Measurements from ENCODE around the gene ZNF48.
A peak's percentile ranks its signal among the peaks of the same experiment; 100 is the strongest.

Gene ZNF48

DNA sequence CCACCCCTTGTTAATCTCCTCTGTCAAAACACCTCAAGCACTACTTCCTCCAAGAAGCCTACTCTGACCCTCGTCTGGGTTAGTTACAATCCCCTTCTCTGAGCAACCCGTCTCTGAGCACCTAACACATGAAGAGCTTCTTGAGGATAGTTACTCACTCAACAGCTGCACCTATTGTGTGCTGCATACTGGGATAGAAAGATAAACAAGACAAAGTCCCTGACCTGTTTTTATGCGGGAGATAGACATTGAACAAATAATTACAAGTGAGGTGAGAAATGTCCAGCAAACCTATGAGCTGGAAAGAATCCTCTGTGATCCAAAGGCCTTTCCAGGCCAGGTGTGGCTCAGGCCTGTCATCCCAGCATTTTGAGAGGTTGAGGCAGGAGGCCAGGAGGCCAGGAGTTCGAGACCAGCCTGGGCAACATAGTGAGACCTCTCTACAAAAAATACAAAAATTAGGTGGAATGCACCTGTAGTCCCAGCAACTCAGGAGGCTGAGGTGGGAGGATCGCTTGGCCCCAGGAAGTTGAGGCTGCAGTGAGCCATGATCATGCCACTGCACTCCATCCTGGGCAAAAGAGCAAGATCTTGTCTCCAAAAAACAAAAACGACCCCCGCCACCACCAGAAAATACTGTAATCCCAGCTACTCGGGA lies 6.7 kb downstream of the ZNF48 start:
- Histone ChIP-seq H3K4ac (ENCODE audit: low read length) (no peak overlapping the region), H2AK5ac (ENCODE audit: low read depth, low read length) (no peak overlapping the region), H2BK120ac (ENCODE audit: low read depth, low read length) (no peak overlapping the region), H4K8ac (ENCODE audit: low read depth, low read length) (no peak overlapping the region), H3K27me3 (ENCODE audit: control insufficient read depth in 3 of 3, insufficient read depth in 3 of 3, low read depth in 1 of 3, low read length in 3 of 3) (peaks cover 0 to 2% (median 0%) of the 10 kb centered on the region in 3 experiments), H2BK12ac (ENCODE audit: low read length) (no peak overlapping the region), H3K4me3 (ENCODE audit: low read length in 2 of 2) (no peak overlapping the region), H3K9ac (ENCODE audit: low read depth, low read length, poor library complexity) (peak overlapping the region; percentile 32), H3K14ac (ENCODE audit: low read length) (no peak overlapping the region), H3K9me3 (replicated peaks in 1 of 2; ENCODE audit: control insufficient read depth in 2 of 2, insufficient read depth in 1 of 2, low read depth in 1 of 2, low read length in 2 of 2) (no peaks in the 10 kb centered on the region), H3K4me2 (ENCODE audit: insufficient read depth, low read length, poor library complexity, severe bottlenecking) (no peak overlapping the region), H3K79me1 (ENCODE audit: low read depth, low read length) (peaks cover 8% of the 10 kb centered on the region), H2BK15ac (ENCODE audit: low read length) (no peak overlapping the region), H3K18ac (ENCODE audit: low read length) (no peak overlapping the region), H3K23ac (ENCODE audit: low read depth, low read length, poor library complexity) (no peak overlapping the region), H2AFZ (ENCODE audit: low read length) (no peak overlapping the region), H2BK5ac (ENCODE audit: low read length) (no peak overlapping the region), H3K27ac (replicated peaks; ENCODE audit: low read length) (peak overlapping the region; percentile 27), H3K4me1 (ENCODE audit: control insufficient read depth in 2 of 2, insufficient read depth in 1 of 2, low read depth in 1 of 2, low read length in 2 of 2) (peaks cover 16 to 20% of the 10 kb centered on the region in 2 donors), H4K91ac (ENCODE audit: low read depth, low read length, poor library complexity) (no peak overlapping the region), H3K36me3 (replicated peaks in 1 of 2; ENCODE audit: control insufficient read depth in 2 of 2, insufficient read depth in 2 of 2, low read length in 2 of 2) (peaks cover 18 to 26% of the 10 kb centered on the region in 2 donors)
- no peak for DNase-seq (ENCODE audit: low spot score)
- WGBS, 2 donors (ENCODE audit: extremely low coverage in 2 of 2, insufficient read length in 2 of 2, insufficient replicate concordance in 1 of 2): no CpG with 5 or more reads among the region's 8 CpGs

DNA sequence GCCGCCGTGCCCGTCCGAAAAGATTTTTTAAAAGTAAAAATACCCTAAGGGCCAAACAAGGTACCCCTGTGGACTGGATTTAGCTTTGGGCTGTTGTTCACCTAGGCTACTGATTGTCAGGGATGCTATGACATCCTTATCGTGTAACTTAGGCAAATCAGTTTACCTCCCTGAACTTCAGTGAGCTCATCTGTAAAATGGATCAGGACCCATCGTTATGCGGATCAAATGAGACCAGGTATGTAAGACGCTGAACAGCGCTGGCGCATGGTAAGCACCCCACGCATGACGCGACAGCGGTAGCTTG lies 11.5 kb downstream of the ZNF48 start:
- H3K14ac ChIP-seq (ENCODE audit: low read length): no peak overlapping the region
- peaks cover 9 to 15% of the 10 kb centered on the region in 2 donors for H3K4me1 ChIP-seq (ENCODE audit: control insufficient read depth in 2 of 2, insufficient read depth in 1 of 2, low read depth in 1 of 2, low read length in 2 of 2)
- DNase-seq (ENCODE audit: low spot score): no peak
- peaks cover 0 to 2% (median 0%) of the 10 kb centered on the region in 3 experiments for H3K27me3 ChIP-seq (ENCODE audit: control insufficient read depth in 3 of 3, insufficient read depth in 3 of 3, low read depth in 1 of 3, low read length in 3 of 3)
- no peak overlapping the region for H4K8ac ChIP-seq (ENCODE audit: low read depth, low read length)
- no peak overlapping the region for H2BK12ac ChIP-seq (ENCODE audit: low read length)
- peak overlapping the region; percentile 95 for H2AFZ ChIP-seq (ENCODE audit: low read length)
- no peak overlapping the region for H2BK15ac ChIP-seq (ENCODE audit: low read length)
- no peak overlapping the region for H2BK120ac ChIP-seq (ENCODE audit: low read depth, low read length)
- peak overlapping the region; percentile 32 for H3K9ac ChIP-seq (ENCODE audit: low read depth, low read length, poor library complexity)
- no peak overlapping the region for H2AK5ac ChIP-seq (ENCODE audit: low read depth, low read length)
- WGBS, 2 donors (ENCODE audit: extremely low coverage in 2 of 2, insufficient read length in 2 of 2, insufficient replicate concordance in 1 of 2): no CpG with 5 or more reads among the region's 14 CpGs
- H4K91ac ChIP-seq (ENCODE audit: low read depth, low read length, poor library complexity): no peak overlapping the region
- H3K4me2 ChIP-seq (ENCODE audit: insufficient read depth, low read length, poor library complexity, severe bottlenecking): peak overlapping the region; percentile 66
- no peaks in the 10 kb centered on the region for H3K9me3 ChIP-seq (replicated peaks in 1 of 2; ENCODE audit: control insufficient read depth in 2 of 2, insufficient read depth in 1 of 2, low read depth in 1 of 2, low read length in 2 of 2)
- H3K18ac ChIP-seq (ENCODE audit: low read length): peak overlapping the region; percentile 88
- peaks cover 11 to 25% of the 10 kb centered on the region in 2 donors for H3K36me3 ChIP-seq (replicated peaks in 1 of 2; ENCODE audit: control insufficient read depth in 2 of 2, insufficient read depth in 2 of 2, low read length in 2 of 2)
- H3K23ac ChIP-seq (ENCODE audit: low read depth, low read length, poor library complexity): peak overlapping the region; percentile 93
- no peak overlapping the region for H3K4ac ChIP-seq (ENCODE audit: low read length)
- H3K4me3 ChIP-seq (ENCODE audit: low read length in 2 of 2): peak overlapping the region; percentile 81 to 95
- H2BK5ac ChIP-seq (ENCODE audit: low read length): no peak overlapping the region
- no peak overlapping the region for H3K27ac ChIP-seq (replicated peaks; ENCODE audit: low read length)
- H3K79me1 ChIP-seq (ENCODE audit: low read depth, low read length): peaks cover 4% of the 10 kb centered on the region

DNA sequence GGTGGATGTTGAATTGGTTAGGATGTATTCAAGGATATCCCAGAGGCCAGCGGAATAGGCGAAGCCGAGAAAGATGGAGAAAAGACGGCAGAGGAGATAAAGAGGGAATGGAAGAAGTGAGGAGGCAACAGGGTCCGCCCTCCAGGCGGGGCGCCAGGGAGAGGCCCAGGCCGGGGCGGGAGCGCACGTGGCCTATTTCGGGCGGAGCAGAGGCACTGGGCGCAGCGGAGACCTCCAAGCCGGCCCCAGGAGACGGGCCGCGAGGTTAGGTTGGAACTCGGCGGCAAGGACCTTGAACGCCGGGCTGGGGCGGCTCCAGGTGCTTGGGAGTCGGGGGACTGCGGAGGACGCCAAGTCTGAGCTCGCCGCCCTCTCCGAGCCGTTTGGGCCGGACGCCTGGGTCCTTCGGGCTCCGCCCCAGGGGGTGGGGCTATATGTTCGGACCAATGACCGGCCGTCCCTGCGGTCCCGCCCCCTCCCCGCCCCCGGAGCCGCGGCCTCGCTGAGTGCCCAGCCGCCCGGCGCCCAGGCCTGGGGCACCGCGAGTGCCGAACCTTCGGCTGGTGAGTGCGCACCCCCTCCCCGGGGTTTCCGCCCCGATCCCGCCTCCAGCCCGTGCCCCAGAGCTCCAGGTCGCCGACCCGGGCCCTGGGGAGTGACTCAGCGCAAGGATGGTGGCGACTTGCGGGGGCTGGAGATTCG lies 12.0 kb downstream of the ZNF48 start, which contains the start of gene ZNF771:
TSS of gene ZNF771 (plus strand) at position 505 of the 702 bp plus-strand sequence. CDS start 448 bp downstream, outside the sequence.
- Histone ChIP-seq H3K27me3 (ENCODE audit: control insufficient read depth in 3 of 3, insufficient read depth in 3 of 3, low read depth in 1 of 3, low read length in 3 of 3) (peaks cover 0 to 2% (median 0%) of the 10 kb centered on the region in 3 experiments), H2AFZ (ENCODE audit: low read length) (peak within 1 kb of the TSS; percentile 95), H3K4ac (ENCODE audit: low read length) (peak within 1 kb of the TSS; percentile 48), H4K91ac (ENCODE audit: low read depth, low read length, poor library complexity) (no peak within 1 kb of the TSS), H3K23ac (ENCODE audit: low read depth, low read length, poor library complexity) (peak within 1 kb of the TSS; percentile 93), H2BK120ac (ENCODE audit: low read depth, low read length) (no peak within 1 kb of the TSS), H3K79me1 (ENCODE audit: low read depth, low read length) (peaks cover 4% of the 10 kb centered on the region), H2BK5ac (ENCODE audit: low read length) (peak within 1 kb of the TSS; percentile 89), H2BK15ac (ENCODE audit: low read length) (peak within 1 kb of the TSS; percentile 82), H3K4me3 (ENCODE audit: low read length in 2 of 2) (peak within 1 kb of the TSS; percentile 88 to 95), H3K36me3 (replicated peaks in 1 of 2; ENCODE audit: control insufficient read depth in 2 of 2, insufficient read depth in 2 of 2, low read length in 2 of 2) (peaks cover 14 to 30% of the 10 kb centered on the region in 2 donors), H3K4me1 (ENCODE audit: control insufficient read depth in 2 of 2, insufficient read depth in 1 of 2, low read depth in 1 of 2, low read length in 2 of 2) (peaks cover 9 to 15% of the 10 kb centered on the region in 2 donors), H3K18ac (ENCODE audit: low read length) (peak within 1 kb of the TSS; percentile 98), H3K9me3 (replicated peaks in 1 of 2; ENCODE audit: control insufficient read depth in 2 of 2, insufficient read depth in 1 of 2, low read depth in 1 of 2, low read length in 2 of 2) (no peaks in the 10 kb centered on the region), H3K14ac (ENCODE audit: low read length) (peak within 1 kb of the TSS; percentile 76), H3K4me2 (ENCODE audit: insufficient read depth, low read length, poor library complexity, severe bottlenecking) (peak within 1 kb of the TSS; percentile 68), H3K9ac (ENCODE audit: low read depth, low read length, poor library complexity) (peak within 1 kb of the TSS; percentile 95), H2AK5ac (ENCODE audit: low read depth, low read length) (peak within 1 kb of the TSS; percentile 80), H4K8ac (ENCODE audit: low read depth, low read length) (peak within 1 kb of the TSS; percentile 1), H3K27ac (replicated peaks; ENCODE audit: low read length) (peak within 1 kb of the TSS; percentile 52), H2BK12ac (ENCODE audit: low read length) (no peak within 1 kb of the TSS)
- DNase-seq (ENCODE audit: low spot score): peak; percentile 88
- WGBS, 2 donors (ENCODE audit: extremely low coverage in 2 of 2, insufficient read length in 2 of 2, insufficient replicate concordance in 1 of 2): no CpG with 5 or more reads among the region's 65 CpGs
